GM12892 (cell line): ENCODE measurements around the gene POU2F1.

Experiments
- POLR2A ChIP-seq: IDR thresholded peaks from 2 replicates; pipeline ENCODE4 v1.6.1; 2011; ENCODE audit warnings: low read depth, low read length, control low read depth
- POLR2AphosphoS5 ChIP-seq: IDR thresholded peaks from 2 replicates; pipeline ENCODE4 v1.6.1; 2011; ENCODE audit warnings: low read depth, low read length, control low read depth

- TF ChIP-seq POLR2AphosphoS5 = no peak
- TF ChIP-seq POLR2A = no peak
These were observed 204.8 kb downstream of the POU2F1 start for GRCh38 chr1:167425482-167425881.
